Measurements from ENCODE around the gene ZBTB20. TPM values are rescaled to one million over a fixed set of nuclear protein-coding genes. Genes with fewer than 3 reads are reported as not detected.

ZBTB20 gene
- total RNA-seq, 1 experiment from 2014 or later = 12.8 TPM

DNA sequence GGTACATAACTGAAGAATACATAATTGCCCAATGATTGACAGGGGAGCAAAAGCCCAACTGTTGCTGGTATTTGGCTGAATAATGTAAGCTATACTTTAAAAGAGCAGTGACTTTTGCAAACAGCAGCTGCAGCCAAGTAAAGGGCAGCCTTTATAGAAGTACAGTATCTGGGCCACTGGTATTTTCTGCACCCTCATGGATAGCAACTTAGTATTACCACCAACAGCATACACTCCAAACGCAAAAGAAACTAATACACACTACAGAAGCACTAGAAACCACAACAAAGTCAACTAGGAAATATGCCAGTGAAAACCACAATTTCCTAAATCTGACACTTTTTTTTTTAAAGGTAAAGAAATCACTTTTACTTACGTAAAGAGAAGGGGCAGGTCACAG, 647.1 kb downstream of the ZBTB20 start:
- H3K36me3 ChIP-seq (ENCODE audit: control insufficient read depth, insufficient read depth, low read length) = no peaks in the 10 kb centered on the region
- no peak overlapping the region for H3K27ac Mint-ChIP-seq (ENCODE audit: unreplicated experiment)
- peaks cover 44% of the 10 kb centered on the region for H3K4me1 ChIP-seq
- intact Hi-C loops (cut with micrococcal nuclease; ENCODE audit: unreplicated experiment) = loop anchor here (5.0 kb wide), 1 partner anchor 128 kb away; no protein-coding TSS in a partner anchor
- no peaks in the 10 kb centered on the region for H3K27me3 ChIP-seq (replicated peaks; ENCODE audit: control insufficient read depth, insufficient read depth, low read length)
- CTCF ChIA-PET = no interaction called here
- H3K4me3 ChIP-seq (ENCODE audit: low read depth, low read length) = no peak overlapping the region
- peaks cover 35% of the 10 kb centered on the region for H3K4me1 Mint-ChIP-seq (ENCODE audit: low read depth, unreplicated experiment)
- H3K9me3 Mint-ChIP-seq (ENCODE audit: unreplicated experiment) = no peaks in the 10 kb centered on the region
- POLR2A ChIA-PET = no interaction called here
- H3K4me3 Mint-ChIP-seq (ENCODE audit: unreplicated experiment) = no peak overlapping the region
- no peaks in the 10 kb centered on the region for H3K9me3 ChIP-seq
- H3K27me3 Mint-ChIP-seq (ENCODE audit: insufficient read depth, unreplicated experiment) = no peaks in the 10 kb centered on the region
- no peak for DNase-seq
- peaks cover 4% of the 10 kb centered on the region for H3K36me3 Mint-ChIP-seq (ENCODE audit: insufficient read depth, unreplicated experiment)
- BruUV-seq (replicated peaks) = no TSS peak
- TF ChIP-seq, protein P1, sequence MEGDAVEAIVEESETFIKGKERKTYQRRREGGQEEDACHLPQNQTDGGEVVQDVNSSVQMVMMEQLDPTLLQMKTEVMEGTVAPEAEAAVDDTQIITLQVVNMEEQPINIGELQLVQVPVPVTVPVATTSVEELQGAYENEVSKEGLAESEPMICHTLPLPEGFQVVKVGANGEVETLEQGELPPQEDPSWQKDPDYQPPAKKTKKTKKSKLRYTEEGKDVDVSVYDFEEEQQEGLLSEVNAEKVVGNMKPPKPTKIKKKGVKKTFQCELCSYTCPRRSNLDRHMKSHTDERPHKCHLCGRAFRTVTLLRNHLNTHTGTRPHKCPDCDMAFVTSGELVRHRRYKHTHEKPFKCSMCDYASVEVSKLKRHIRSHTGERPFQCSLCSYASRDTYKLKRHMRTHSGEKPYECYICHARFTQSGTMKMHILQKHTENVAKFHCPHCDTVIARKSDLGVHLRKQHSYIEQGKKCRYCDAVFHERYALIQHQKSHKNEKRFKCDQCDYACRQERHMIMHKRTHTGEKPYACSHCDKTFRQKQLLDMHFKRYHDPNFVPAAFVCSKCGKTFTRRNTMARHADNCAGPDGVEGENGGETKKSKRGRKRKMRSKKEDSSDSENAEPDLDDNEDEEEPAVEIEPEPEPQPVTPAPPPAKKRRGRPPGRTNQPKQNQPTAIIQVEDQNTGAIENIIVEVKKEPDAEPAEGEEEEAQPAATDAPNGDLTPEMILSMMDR (IDR thresholded peaks at IDR 0.05; ENCODE audit: insufficient read depth in 1 of 2, low read depth in 1 of 2, low read length in 1 of 2, severe bottlenecking in 1 of 2, unreplicated experiment in 1 of 2) = no peak

DNA sequence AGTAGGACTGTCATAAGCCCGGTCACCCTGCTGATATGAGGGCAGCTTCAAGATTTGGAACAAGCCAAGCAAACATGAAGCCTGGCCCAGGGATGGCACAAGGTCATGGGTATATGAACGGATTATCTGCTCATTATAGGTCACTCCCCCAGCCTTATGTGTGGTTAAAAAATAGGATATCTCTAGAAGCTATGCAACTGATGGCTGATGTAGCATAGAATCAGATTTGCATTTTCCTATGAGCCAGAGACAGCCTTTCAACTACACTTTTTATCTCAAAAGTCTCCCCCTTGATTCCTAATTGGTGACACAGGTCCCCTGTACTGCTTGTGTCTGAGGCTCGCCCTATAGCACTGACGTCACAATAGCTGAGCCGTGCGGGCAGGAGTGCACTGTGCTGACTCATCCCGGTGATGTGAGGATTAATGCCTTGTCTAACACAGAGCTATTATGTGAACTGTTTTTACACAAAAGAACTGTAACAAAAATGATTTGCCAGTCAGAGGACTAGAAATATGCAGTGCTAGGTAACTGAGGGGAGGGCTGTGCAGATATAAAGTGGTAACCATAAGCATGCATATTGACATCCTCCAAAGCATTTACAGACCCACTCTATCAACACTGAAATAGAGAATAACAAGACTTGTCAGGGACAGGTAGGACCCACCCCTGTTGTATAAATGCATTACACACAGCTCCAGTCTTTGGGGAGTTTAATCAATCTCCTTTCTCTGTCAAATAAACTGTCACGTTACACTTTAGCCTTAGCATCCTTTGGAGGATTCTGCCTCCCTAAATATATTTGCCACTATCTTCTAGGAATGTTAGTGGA, 648.3 kb downstream of the ZBTB20 start:
- TF ChIP-seq, protein P1 (IDR thresholded peaks at IDR 0.05; ENCODE audit: insufficient read depth in 1 of 2, low read depth in 1 of 2, low read length in 1 of 2, severe bottlenecking in 1 of 2, unreplicated experiment in 1 of 2) = no peak
- H3K9me3 ChIP-seq = no peaks in the 10 kb centered on the region
- Mint-ChIP-seq H3K27ac (ENCODE audit: unreplicated experiment) (peak overlapping the region; percentile 22), H3K36me3 (ENCODE audit: insufficient read depth, unreplicated experiment) (peaks cover 4% of the 10 kb centered on the region), H3K9me3 (ENCODE audit: unreplicated experiment) (no peaks in the 10 kb centered on the region), H3K4me3 (ENCODE audit: unreplicated experiment) (no peak overlapping the region), H3K4me1 (ENCODE audit: low read depth, unreplicated experiment) (peaks cover 35% of the 10 kb centered on the region), H3K27me3 (ENCODE audit: insufficient read depth, unreplicated experiment) (no peaks in the 10 kb centered on the region)
- H3K36me3 ChIP-seq (ENCODE audit: control insufficient read depth, insufficient read depth, low read length) = no peaks in the 10 kb centered on the region
- ChIA-PET POLR2A (no interaction called here), CTCF (no interaction called here)
- H3K27me3 ChIP-seq (replicated peaks; ENCODE audit: control insufficient read depth, insufficient read depth, low read length) = no peaks in the 10 kb centered on the region
- intact Hi-C loops (cut with micrococcal nuclease; ENCODE audit: unreplicated experiment) = loop anchor here (5.0 kb wide), 1 partner anchor 126 kb away; no protein-coding TSS in a partner anchor
- H3K4me3 ChIP-seq (ENCODE audit: low read depth, low read length) = no peak overlapping the region
- peak; percentile 16 to 57 for DNase-seq
- peaks cover 46% of the 10 kb centered on the region for H3K4me1 ChIP-seq
- no TSS peak for BruUV-seq (replicated peaks)

DNA sequence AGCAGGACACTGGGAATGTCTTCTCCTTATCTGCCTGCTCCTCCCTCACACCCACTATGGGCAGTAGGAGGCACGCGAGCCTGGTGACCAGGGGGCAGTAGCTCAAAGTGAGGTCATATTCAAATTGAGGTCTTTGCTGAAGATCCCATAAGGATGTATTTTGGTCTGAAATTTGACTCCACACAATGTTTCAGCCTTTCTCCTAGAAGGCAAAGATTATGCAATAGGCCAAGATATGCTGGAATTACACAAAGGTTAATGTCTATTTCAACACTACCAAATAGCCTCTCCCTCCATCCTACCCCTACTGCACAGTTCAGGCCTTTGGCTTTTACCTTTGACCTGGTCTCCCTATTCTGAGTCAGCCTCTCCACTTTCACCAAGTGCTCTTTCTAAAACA, 650.2 kb downstream of the ZBTB20 start:
- Histone ChIP-seq H3K4me3 (ENCODE audit: low read depth, low read length) (no peak overlapping the region), H3K9me3 (no peaks in the 10 kb centered on the region), H3K36me3 (ENCODE audit: control insufficient read depth, insufficient read depth, low read length) (no peaks in the 10 kb centered on the region), H3K4me1 (peaks cover 46% of the 10 kb centered on the region), H3K27me3 (replicated peaks; ENCODE audit: control insufficient read depth, insufficient read depth, low read length) (no peaks in the 10 kb centered on the region)
- Mint-ChIP-seq H3K4me3 (ENCODE audit: unreplicated experiment) (peak overlapping the region; percentile 33), H3K27me3 (ENCODE audit: insufficient read depth, unreplicated experiment) (no peaks in the 10 kb centered on the region), H3K4me1 (ENCODE audit: low read depth, unreplicated experiment) (peaks cover 35% of the 10 kb centered on the region), H3K27ac (ENCODE audit: unreplicated experiment) (peak overlapping the region; percentile 69), H3K36me3 (ENCODE audit: insufficient read depth, unreplicated experiment) (peaks cover 4% of the 10 kb centered on the region), H3K9me3 (ENCODE audit: unreplicated experiment) (no peaks in the 10 kb centered on the region)
- no TSS peak for BruUV-seq (replicated peaks)
- TF ChIP-seq, protein P1 (IDR thresholded peaks at IDR 0.05; ENCODE audit: insufficient read depth in 1 of 2, low read depth in 1 of 2, low read length in 1 of 2, severe bottlenecking in 1 of 2, unreplicated experiment in 1 of 2) = peak in 1 of 2 experiments; percentile 46
- ChIA-PET POLR2A (no interaction called here), CTCF (interaction anchor here (0.6 to 0.9 kb wide), 2 partner anchors 79 to 87 kb away, joined by 3 to 6 read pairs; no protein-coding TSS in a partner anchor)
- DNase-seq = peak; percentile 73 to 79
- intact Hi-C loops (cut with micrococcal nuclease; ENCODE audit: unreplicated experiment) = loop anchor here (1.0 to 5.0 kb wide), 3 partner anchors 25 to 125 kb away; no protein-coding TSS in a partner anchor

Data from Caco-2 (cell line).